ENCODE measurements around the gene ZFP1.
"Not testable (repeated sequence)": the region's sequence is repeated elsewhere in the genome, so short reads cannot be mapped to it uniquely, and the experiment has no call there.

Gene ZFP1

DNA sequence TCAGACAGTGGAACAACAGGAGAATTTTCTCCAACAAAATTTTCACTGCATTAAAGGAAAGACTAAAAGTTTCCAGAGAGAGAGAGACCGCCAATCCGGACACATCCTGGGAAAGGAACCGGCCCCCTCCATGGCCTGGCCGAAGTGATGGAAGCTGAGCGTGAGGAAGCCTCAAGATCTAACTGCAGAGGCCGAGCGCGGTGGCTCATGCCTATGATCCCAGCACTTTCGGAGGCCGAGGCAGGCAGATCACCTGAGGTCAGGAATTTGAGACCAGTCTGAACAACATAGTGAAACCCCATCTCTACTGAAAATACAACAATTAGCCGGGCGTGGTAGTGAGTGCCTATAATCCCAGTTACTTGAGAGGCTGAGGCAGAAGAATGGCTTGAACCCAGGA lies 54.8 kb downstream of the ZFP1 start:
- no peak for DNase-seq (ENCODE audit: extremely low read depth in 1 of 2, low read depth in 1 of 2)

DNA sequence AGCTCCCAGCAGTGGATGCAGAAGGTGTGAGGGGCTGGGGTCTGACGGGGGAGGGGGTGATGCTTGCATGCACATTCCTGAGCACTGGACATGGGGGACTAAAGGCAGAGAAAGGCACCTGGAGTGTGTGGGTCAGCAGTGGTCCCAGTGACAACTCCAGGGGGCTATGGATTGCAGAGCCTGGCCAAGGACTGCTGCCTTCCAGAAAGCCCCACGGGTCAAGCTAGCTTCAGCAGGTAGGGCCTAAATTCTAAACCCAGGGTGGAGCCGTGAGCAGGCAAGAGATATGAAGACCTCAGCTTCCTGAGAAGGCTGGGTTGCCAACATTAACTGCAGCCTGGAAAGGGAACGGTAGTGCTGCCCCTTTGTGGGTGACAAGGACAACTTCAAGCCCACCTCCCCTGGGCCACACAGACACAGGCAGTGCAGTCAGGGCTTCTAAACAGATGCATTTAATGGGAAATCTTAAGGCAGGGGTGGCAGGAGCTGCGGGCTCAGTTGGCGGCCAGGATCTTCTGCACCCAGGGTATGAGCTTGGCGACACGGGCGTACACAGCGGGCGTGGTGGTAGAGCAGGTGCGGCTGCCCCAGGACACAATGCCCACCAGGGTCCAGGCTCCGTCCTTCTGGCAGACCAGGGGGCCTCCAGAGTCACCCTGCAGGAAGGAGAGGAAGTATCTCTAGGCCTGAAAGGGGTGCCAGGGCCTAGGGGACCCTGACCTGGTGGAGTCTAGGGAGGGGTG lies 55.5 kb downstream of the ZFP1 start:
- DNase-seq (ENCODE audit: extremely low read depth in 1 of 2, low read depth in 1 of 2): no peak

- DNase-seq (ENCODE audit: extremely low read depth in 1 of 2, low read depth in 1 of 2): no peak
Observed at GRCh38 chr16:75204410-75204758, 56.1 kb downstream of the ZFP1 start.

- not testable (repeated sequence) for DNase-seq (ENCODE audit: extremely low read depth in 1 of 2, low read depth in 1 of 2)
Observed at GRCh38 chr16:75204905-75205304, 56.6 kb downstream of the ZFP1 start.

DNA sequence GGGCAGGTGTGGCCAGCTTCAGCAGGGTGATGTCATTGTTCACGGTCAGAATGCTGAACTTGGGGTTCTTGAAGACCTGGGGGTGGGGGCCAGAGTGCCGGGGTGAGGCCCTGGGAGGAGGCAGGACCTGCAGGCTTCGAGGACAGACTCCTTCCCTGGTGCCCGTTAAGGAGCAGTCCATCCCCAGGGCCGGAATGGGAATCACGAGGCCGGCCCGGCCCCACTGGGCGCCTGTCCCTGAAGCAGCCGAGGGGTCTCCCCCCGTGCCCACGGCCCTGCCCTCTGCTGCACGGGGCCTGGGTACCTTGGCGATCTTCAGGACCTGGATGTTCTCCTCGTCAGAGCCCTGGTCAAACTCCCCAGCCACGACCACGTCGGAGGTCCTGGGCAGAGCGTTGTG lies 57.1 kb downstream of the ZFP1 start:
- not testable (repeated sequence) for DNase-seq (ENCODE audit: extremely low read depth in 1 of 2, low read depth in 1 of 2)

DNA sequence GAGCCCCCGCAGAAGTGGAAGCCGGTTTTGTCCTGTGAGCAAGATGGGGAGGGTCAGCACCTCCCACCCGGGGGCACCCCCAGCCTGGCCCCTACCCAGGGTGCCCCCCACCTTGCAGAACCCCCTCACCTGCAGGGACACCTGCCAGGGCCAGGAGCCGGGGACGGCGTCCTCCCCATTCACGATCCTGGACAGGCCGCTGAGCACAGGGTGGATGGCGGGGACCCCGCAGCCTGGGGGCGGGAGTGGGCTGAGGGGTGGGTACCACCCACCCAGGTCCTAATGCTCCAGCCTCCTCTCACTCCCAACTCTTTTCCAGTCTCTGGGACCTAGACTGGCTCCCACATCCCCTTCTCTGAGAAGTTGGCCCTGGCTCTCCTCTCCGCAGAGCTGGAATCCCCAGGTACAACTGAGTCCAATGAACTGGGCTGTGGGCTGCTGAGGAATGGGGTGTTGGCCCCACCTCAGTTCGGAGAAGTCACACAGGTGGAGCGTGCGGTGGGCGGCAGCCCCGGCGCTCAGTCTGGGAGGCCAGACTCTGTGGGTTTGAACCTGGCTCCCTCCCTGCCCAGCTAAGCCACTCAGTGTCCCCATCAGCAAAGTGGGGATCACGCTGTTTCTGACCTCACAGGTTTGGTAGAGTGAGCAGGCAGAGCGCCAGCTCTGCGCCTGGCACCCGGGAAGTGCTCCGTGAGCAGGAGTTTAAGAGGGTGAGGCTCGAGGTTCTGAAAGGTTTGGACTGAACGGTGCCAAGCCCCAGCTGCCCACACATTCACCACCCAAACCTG lies 57.8 kb downstream of the ZFP1 start:
- not testable (repeated sequence) for DNase-seq (ENCODE audit: extremely low read depth in 1 of 2, low read depth in 1 of 2)

DNA sequence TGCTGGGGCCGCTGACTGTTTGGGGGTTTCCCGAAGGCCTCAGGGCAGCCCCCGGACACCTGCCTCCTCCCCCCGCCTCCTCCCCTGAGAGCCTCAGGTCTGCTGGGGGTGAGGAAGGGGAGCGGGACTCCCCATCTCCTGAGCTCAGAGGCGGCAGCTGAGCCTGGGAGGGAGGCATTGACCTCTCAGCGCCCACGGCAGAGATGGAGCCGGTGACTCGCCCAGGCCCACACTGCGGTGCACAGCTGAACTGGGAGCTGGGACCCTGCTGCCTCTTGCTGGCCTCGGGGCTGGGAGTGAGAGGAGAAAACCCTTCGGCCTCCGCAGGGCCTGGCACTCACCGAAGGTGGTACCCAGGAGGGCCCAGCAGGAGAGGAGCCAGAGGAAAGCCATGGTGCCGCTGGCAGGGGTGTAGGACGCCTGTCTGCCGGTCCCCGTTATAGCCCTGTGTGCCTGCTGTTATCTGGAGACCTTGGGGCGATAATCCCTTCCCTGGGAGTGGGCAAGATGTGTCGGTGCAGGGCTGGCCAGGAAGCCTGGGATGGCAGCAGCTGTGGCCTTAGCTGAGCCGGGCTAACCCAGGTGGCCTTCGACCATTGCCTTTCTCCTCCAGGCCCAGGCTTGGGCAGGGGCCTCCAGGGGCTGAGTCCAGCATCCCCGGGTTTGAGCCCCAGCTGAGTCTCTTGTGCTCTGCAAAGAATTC lies 58.6 kb downstream of the ZFP1 start, which contains the start of gene CTRB2:
TSS of gene CTRB2 (minus strand) at position 413 of the 703 bp plus-strand sequence. CDS start at position 393, 20 bp downstream.
- DNase-seq (ENCODE audit: extremely low read depth in 1 of 2, low read depth in 1 of 2): no peak

GRCh38 chr16:75207831-75208230 lies 59.5 kb downstream of the ZFP1 start:
- no peak for DNase-seq (ENCODE audit: extremely low read depth in 1 of 2, low read depth in 1 of 2)

DNA sequence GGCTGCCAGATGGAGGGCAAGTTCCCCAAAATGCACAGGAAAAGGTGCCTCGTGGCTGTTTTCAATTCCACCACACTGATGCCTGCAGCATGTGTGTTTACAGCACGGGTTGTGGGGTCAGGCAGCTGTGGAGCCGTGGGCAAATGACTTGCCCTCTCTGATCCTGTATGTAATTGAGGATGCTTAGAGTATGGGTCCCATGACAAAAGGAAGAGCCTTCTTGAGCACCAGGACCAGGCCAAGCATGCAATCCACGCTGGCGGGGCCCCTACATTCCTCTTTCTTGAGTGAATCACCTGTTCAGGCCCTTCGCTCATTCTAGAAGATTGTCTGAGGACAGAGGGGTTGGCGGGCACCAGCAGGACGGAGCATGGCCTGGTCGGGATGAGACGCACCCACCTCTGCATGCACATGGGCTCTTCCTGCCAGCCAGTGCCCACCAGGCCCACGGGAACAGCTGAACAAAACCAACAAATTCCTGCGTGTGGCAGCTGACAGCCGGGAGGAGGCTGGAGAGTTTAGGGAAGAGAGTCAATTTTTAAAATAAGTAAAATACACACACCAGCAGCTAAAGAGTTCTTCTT lies 60.0 kb downstream of the ZFP1 start:
- DNase-seq (ENCODE audit: extremely low read depth in 1 of 2, low read depth in 1 of 2): no peak

GRCh38 chr16:75208861-75209505 lies 60.7 kb downstream of the ZFP1 start:
- no peak for DNase-seq (ENCODE audit: extremely low read depth in 1 of 2, low read depth in 1 of 2)

- DNase-seq (ENCODE audit: extremely low read depth in 1 of 2, low read depth in 1 of 2): not testable (repeated sequence)
Observed at GRCh38 chr16:75209514-75209913, 61.2 kb downstream of the ZFP1 start.

DNA sequence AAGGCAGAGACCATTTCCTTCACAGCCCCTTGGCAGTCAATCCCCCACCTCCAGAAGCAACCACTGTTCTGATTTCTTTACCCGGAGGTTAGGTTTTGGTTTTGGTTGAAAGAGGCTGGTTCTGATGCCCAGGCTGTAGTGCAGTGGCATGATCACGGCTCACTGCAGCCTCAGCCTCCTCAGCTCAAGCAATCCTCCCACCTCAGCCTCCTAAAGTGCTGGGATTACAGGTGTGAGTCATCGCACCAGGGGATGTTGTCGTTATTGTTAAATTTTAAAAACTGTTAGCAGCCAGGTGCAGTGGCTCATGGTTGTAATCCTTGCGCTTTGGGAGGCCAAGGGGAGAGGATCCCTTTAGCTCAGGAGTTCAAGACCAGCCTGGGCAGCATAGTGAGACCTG lies 61.6 kb downstream of the ZFP1 start:
- DNase-seq (ENCODE audit: extremely low read depth in 1 of 2, low read depth in 1 of 2): no peak

DNA sequence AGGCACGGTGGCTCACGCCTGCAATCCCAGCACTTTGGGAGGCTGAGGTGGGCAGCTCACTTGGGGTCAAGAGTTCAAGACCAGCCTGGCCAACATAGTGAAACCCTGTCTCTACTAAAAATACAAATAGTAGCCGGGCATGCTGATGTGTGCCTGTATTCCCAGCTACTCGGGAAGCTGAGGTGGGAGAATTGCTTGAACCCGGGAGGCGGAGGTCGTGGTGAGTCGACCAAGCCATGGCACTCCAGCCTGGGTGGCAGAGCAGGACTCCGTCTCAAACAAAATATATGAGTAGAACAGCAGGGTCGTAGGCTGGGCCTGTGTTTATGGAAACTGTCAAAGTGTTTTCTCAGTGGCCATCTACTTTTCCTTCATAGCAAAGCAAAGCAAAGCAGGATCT lies 63.0 kb downstream of the ZFP1 start:
- DNase-seq (ENCODE audit: extremely low read depth in 1 of 2, low read depth in 1 of 2): not testable (repeated sequence)

- DNase-seq (ENCODE audit: extremely low read depth in 1 of 2, low read depth in 1 of 2): no peak
Observed at GRCh38 chr16:75216127-75216526, 67.8 kb downstream of the ZFP1 start.

DNA sequence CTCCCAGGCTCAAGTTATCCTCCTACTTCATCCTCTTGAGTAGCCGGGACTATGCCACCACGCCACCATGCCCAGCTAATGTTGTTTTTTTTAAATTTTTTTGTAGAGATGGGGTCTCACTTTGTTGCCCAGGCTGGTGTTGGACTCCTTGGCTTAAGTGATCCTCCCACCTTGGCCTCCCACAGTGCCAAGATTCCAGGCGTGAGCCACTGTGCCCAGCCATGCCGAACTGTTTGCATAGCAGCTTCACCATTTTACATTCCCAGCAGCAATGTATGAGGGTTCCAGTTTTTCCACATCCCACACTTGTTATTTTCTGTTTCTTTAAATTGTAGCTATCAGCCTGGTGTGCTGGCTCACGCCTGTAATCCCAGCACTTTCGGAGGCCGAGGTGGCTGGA lies 68.3 kb downstream of the ZFP1 start:
- no peak for DNase-seq (ENCODE audit: extremely low read depth in 1 of 2, low read depth in 1 of 2)

DNA sequence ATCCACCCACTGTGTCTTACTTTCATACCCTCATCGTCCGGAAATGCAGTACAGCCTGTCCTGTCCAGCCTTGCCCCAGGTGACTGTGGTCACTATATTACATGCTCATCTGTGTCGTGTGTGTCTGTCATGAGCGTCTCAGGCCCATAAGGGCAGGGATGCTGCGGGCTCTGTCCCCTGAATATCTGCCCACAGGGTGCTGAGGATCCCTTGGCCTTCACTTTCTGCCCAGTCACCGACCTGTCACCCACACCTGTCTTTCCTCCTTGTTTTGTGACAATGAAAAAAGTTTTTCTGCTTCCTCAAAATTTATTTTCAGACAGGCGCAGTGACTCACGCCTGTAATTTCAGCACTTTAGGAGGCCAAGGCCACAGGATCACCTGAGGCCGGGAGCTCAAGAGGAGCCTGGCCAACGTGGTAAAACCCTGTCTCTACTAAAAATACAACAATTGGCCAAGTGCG lies 69.1 kb downstream of the ZFP1 start:
- no peak for DNase-seq (ENCODE audit: extremely low read depth in 1 of 2, low read depth in 1 of 2)

DNA sequence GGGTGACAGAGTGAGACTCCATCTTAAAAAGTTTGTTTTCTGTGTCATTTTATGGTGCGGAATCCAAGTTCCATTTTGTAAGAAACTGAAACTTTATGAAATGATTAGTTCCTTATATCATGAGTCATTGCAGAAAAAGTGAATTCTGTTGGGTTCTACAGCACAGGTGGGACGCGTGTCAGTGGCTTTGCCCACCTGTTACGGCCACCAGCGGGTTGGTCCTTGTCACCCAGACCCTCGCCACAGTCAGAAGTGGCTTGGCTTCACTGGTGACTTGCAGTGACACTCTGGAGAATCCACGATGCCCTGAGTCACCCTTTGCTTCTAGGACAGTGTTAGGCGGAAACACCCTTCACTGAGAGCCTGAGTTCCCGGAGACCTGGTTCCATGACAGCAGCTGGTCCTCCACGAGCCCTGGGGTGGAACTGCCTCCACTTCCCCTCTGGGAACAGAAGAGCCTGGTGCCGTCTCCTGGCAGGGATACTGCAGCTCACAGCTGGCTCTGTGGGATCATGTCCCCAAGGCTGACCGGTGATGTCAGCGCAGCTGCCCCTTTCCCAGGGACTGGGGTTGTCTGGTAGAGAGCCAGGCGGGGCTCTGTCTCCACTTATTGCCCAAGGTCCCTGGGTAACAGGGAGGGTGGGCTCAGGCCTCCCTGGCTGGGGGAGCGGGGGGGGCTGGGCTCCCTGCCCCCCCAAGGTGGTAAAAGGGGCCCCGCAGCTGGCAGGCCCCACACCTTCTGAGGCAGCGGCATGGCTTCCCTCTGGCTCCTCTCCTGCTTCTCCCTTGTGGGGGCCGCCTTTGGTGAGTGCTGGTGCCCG lies 70.1 kb downstream of the ZFP1 start, which contains the start of gene CTRB1:
TSS of gene CTRB1 (plus strand) at position 733 of the 821 bp plus-strand sequence. CDS start at position 753, 20 bp downstream.
- DNase-seq (ENCODE audit: extremely low read depth in 1 of 2, low read depth in 1 of 2): no peak

DNA sequence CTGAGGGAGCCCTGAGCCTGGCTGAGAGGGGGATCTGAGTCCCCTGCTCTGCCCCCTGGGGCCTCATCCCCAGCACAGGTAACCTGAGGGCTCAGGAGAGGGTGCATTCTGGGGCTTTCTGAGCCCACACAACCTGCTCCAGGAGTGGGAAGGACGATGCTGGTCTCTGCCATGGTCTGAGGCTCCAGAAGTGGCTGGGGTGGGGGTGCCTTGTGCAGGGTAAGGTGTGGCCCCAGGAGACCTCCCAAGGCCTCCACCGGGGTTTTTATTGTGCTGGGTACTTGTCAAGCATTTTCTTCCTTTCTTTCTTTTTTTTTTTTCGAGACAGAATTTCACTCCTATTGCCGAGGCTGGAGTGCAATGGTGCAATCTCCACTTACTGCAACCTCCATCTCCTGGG lies 70.8 kb downstream of the ZFP1 start:
- no peak for DNase-seq (ENCODE audit: extremely low read depth in 1 of 2, low read depth in 1 of 2)

DNA sequence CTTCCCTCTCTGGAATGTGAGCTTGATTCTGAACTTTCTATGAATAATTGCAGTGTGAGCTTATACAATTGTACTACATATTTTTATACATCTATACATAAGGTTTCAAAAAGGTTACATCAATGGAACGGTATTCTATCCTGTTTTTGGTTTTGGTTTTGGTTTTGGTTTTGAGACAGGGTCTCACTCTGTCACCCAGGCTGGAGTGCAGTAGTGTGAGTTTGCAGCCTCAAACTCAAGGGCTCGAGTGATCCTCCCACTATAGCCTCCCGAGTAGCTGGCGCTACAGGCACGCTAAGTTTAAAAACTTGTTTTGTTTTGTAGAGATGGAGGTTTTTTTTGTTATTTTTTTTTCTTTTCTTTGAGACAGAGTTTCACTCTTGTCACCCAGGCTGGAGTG lies 71.5 kb downstream of the ZFP1 start:
- DNase-seq (ENCODE audit: extremely low read depth in 1 of 2, low read depth in 1 of 2): no peak

Measured in activated CD8-positive, alpha-beta memory T cell treated with anti-CD3 and anti-CD28 coated beads for 1 hour (primary cell).